ENCODE measurements around the gene SECISBP2.

- TF ChIP-seq, protein P1, sequence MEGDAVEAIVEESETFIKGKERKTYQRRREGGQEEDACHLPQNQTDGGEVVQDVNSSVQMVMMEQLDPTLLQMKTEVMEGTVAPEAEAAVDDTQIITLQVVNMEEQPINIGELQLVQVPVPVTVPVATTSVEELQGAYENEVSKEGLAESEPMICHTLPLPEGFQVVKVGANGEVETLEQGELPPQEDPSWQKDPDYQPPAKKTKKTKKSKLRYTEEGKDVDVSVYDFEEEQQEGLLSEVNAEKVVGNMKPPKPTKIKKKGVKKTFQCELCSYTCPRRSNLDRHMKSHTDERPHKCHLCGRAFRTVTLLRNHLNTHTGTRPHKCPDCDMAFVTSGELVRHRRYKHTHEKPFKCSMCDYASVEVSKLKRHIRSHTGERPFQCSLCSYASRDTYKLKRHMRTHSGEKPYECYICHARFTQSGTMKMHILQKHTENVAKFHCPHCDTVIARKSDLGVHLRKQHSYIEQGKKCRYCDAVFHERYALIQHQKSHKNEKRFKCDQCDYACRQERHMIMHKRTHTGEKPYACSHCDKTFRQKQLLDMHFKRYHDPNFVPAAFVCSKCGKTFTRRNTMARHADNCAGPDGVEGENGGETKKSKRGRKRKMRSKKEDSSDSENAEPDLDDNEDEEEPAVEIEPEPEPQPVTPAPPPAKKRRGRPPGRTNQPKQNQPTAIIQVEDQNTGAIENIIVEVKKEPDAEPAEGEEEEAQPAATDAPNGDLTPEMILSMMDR (IDR thresholded peaks at IDR 0.05) = no peak
- TF ChIP-seq EZH2 (IDR thresholded peaks at IDR 0.05; ENCODE audit: borderline replicate concordance, insufficient read depth, low read depth, low read length, poor library complexity, severe bottlenecking) = no peak
Measured at GRCh38 chr9:89398621-89399020, 80.3 kb downstream of the SECISBP2 start.
